Sigmoid colon (tissue), 4 donors: ENCODE measurements around the gene USP22.

Source experiments
- CTCF ChIP-seq, 4 experiments: fragments of 450-650 bp in 3 of 4; fragments of 200-600 bp in 1 of 4; IDR thresholded peaks; one replicate each; pipeline ENCODE4 v1.5.1; 2016 to 2019; ENCODE audit warnings: antibody characterized with exemption in 4 of 4, mild to moderate bottlenecking in 3 of 4, moderate library complexity in 2 of 4
- POLR2A ChIP-seq, 2 donors: fragments of 450-650 bp; IDR thresholded peaks; one replicate each; pipeline ENCODE4 v1.6.1; 2016; ENCODE audit warnings: antibody characterized with exemption in 2 of 2, mild to moderate bottlenecking in 2 of 2, moderate library complexity in 2 of 2
- POLR2AphosphoS5 ChIP-seq, 4 donors: sonication (generic); formaldehyde crosslinking; IDR thresholded peaks; one replicate each; pipeline ENCODE4 v1.6.1; 2017; ENCODE audit warnings: antibody characterized with exemption in 4 of 4

DNA sequence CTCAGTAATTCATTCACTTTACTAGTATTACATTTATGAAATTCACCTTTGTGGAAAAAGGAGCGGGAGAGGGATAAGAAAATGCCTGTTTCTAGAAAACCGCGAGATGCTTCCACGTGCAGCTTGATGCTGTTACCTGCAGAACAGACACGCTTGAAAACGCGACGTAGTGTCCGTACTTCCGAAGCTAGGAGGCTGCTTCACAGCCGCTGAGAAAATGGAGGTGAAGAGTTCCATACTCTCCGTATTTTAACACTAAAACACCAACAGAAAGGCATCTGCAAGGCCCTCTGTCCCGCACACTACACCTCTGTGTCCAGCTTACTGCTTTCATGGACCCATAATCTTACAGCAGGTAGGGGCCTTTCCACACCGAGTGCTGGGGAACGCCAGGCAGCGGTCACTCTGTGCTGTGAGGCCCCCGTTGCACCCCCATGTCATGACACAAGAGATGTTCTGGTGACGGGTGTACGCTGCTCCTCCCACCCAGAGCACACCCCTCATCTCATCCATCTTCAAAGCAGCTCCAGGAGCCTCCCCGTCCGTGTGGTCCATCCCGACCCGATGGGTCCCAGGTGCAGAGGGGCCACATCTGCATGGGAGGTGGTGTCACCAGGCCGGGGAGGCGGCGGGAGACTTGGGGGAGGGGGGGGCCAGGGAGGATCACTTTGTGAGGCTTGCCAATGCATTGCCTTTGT, 40.4 kb downstream of the USP22 start:
- TF ChIP-seq POLR2AphosphoS5 (IDR thresholded peaks at IDR 0.05) = peak in 1 of 4 donors; percentile 7
- TF ChIP-seq CTCF (IDR thresholded peaks at IDR 0.05) = no peak
- no peak for TF ChIP-seq POLR2A (IDR thresholded peaks at IDR 0.05)
